ENCODE data around the gene PCDHGB2. TPM values are rescaled to one million over a fixed set of nuclear protein-coding genes. Genes with fewer than 3 reads are reported as not detected.

PCDHGB2 gene
- total RNA-seq = 0.77 and 3.3 TPM in 2 replicates

DNA sequence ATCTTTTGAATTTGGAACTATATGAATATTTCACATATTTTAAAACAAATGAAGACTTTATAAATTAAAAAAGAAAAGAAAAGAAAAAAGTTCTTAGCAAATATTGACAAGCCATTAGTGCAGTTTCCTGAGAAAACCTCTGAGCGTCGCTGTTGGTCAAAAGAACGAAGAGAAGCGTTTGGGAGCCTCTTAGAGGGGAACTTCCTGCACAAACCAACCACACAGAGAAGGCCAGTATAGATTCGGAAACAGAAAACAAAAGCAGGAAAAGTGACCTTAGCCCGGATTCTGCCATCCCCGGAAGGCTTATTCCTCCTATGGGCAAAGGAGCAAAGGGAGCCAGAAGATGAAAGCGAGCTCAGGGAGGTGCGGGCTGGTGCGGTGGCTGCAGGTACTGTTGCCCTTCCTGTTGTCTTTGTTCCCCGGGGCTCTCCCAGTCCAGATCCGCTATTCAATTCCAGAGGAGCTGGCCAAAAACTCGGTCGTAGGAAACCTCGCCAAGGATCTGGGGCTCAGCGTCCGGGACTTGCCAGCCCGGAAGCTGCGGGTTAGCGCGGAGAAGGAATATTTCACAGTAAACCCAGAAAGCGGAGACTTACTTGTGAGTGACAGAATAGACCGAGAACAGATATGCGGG, at the start of gene PCDHGB2:
Gene PCDHGB2 (plus strand): TSS at position 205 of the 637 bp plus-strand sequence. CDS start 142 bp downstream, at position 347.

DNA sequence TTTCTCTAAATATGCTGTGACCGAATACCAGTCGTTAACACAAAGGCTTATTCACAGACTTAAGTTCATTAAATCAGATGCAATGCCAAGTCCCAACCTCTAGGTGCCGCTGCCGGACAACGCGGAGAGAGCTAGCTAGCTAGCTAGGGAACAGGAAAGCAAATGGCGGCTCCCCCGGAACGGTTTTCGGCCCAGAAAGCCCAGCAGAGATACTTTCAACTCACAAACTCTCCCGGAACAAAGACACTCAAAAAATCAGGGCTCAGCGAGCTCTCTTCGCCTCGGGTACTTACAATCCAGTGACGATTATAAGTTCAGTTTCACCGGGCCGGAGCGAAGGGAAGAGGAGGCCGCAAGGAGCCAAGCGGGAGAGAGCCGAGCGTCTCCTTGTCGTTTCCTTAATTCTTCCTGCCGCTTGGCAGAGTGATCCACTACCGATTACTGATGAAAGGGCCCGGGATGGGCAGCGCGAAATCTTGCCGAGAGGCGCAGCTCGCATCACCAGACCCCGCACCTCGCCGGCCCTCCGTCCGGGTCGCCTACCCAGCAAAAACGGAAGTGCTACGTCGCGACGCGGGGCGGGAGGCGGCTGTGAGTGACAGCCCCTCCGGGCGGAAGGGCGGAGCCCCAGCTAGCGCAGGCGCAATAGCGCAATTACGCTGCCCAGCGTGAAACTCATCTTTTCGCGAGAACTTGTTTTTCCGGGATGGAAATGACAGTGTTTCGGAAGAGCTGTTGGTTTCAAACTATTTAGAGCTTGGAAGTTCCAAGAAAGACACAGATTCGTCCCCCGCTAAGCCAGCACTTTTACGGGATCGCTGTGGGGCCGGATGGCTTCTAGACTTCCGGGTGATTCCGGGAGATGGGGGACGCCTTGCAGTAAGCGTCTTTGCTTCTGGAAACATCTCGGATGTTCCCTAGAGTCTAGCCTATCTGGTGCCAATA, 39.3 kb upstream of the PCDHGB2 start, which contains the start of gene TAF7:
Gene TAF7 (minus strand): TSS at position 560 of the 945 bp plus-strand sequence. CDS start 740 bp downstream, outside the sequence.

DNA sequence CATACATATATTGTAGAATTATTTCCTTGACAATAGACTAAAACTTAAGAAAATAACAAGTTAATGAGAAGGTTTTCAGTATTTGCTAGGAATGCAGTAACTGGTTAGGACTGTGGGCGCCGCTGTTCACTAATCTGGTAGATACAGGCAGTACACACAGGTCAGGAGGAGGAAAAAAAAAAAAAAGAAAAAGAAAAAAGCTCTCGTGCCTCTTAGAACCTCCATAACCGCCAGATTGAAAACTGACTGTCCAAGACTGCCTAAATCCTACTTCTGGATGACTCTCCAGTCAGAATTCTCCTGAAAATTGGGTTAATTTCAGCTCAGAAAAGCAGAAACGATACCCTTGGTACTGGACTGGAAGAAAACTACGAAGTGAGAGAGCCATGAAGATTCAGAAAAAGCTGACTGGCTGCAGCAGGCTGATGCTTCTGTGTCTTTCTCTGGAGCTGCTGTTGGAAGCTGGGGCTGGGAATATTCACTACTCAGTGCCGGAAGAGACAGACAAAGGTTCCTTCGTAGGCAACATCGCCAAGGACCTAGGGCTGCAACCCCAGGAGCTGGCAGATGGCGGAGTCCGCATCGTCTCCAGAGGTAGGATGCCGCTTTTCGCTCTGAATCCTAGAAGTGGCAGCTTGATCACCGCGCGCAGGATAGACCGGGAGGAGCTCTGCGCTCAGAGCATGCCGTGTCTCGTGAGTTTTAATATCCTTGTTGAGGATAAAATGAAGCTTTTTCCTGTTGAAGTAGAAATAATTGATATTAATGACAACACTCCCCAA, 29.3 kb upstream of the PCDHGB2 start, which contains the start of gene PCDHGA1:
Gene PCDHGA1 (plus strand): TSS at position 216 of the 782 bp plus-strand sequence.

GRCh38 chr5:141338538-141339306, 21.1 kb upstream of the PCDHGB2 start, which contains the start of gene PCDHGA2:
Gene PCDHGA2 (plus strand): TSS chr5:141338760.

DNA sequence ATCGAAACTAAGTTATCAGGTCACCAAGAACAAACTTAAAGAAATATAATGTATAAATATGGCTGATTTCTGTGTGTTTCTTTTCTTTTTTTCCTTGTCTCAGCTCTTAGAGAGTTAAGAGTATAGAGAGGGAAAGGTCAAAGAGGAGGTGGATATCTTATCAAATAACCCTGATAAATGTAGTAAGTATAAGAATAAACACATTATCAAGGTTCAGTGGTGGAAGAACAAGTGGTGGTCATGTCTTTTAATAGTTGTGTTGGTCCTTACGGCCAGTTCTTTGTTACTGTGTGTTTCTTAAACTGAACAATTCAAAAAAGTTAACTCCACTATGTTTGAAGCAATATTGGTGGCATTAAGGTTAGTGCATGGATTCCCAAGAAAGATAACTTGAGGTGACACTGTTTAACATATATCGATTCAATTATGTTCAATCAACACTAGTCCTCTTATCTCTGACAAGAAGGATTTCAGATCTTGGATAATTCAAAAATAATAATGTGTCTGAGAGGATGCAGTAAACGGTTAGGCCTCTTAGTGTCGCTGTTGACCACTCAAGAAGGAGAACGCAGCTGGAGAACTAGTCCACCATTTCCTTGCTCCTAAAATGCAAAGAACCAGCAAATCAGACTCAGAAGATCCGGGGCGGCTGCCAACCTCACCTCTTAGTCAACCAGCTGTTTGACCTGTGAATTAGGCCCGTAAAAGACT, 16.4 kb upstream of the PCDHGB2 start, which contains the start of gene PCDHGA3:
Gene PCDHGA3 (plus strand): TSS at position 588 of the 711 bp plus-strand sequence. CDS start 205 bp downstream, outside the sequence.

DNA sequence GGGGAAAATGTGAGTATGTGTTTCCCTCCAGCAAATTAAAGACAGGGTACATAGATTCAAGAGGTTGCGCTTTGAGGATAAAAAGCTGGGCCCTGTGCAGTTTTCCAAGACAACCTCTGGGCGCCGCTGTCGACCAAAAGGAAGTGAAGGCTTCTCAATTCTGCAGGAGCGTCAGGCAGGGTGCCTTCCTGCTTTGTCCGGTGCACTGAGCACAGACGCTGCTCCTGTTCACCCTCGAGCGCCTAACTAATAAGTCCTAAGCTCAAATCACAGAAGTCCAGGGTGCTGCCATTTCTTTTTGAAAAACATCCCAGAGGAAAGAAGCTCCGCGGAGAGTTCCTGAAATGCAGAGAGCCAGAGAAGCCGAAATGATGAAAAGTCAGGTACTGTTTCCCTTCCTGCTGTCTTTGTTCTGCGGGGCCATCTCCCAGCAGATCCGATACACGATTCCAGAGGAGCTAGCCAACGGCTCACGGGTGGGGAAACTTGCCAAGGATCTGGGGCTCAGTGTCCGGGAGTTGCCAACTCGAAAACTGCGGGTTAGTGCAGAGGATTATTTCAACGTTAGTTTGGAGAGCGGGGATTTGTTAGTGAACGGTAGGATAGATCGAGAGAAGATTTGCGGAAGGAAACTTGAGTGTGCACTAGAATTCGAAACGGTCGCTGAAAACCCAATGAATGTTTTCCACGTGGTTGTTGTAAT, 9.7 kb upstream of the PCDHGB2 start, which contains the start of gene PCDHGB1:
Gene PCDHGB1 (plus strand): TSS at position 183 of the 703 bp plus-strand sequence. CDS start 162 bp downstream, at position 345.

DNA sequence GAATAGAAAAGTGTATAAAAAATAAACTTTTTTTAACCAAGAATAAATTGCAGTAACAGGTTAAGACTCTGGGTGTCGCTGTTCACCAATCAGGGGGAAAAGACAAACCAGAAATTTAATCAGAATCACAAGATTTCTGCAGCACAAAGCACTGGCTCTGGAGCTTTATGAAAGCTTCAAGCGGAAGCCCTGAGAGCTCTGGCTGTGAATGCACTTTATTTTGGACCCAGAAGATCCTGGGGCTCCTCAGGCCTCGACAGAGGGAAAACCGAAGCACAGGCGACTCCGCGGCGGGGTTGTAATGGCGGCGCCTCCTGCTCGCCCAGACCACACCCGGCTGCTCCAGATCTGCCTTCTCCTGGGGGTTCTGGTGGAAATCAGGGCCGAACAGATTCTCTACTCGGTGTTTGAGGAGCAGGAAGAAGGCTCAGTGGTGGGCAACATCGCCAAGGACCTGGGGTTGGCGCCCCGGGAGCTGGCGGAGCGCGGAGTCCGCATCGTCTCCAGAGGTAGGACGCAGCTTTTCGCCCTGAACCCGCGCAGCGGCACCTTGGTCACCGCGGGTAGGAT, 4.8 kb upstream of the PCDHGB2 start, which contains the start of gene PCDHGA4:
Gene PCDHGA4 (plus strand): TSS at position 122 of the 570 bp plus-strand sequence. CDS start 87 bp downstream, at position 209.

GRCh38 chr5:141363952-141364660, 4.3 kb downstream of the PCDHGB2 start, which contains the start of gene PCDHGA5:
Gene PCDHGA5 (plus strand): TSS chr5:141364162. CDS start chr5:141364331, 169 bp downstream.

DNA sequence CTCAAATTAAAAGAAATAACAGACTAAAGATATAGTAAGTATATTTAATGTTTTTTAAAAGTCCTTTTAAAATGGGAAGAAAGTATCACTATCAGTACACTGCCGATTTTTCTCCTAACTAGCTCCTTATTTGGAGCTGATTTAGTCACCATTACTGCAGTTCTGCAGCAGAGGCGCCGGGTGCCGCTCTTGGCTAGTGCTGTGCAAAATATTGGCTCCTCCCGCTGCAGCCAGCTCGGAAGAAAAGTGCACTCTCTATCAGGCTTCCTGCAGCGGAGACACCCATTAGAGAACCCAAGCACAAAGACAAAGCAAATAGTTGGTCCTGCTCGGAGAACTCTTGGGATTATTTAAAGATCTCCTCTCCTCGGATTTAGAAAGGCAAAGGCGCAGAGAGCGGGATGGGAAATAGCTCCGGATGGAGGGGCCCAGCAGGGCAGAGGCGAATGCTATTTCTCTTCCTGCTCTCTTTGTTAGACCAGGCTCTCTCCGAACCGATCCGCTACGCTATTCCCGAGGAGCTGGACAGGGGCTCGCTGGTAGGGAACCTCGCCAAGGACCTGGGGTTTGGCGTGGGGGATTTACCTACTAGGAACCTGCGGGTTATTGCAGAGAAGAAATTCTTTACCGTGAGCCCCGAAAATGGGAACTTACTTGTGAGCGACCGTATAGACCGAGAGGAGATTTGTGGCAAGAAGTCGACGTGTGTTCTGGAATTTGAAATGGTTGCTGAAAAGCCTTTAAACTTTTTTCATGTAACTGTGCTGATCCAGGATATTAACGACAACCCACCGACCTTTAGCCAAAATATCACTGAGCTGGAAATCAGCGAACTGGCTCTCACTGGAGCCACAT, 10.4 kb downstream of the PCDHGB2 start, which contains the start of gene PCDHGB3:
Gene PCDHGB3 (plus strand): TSS at position 249 of the 855 bp plus-strand sequence. CDS start 153 bp downstream, at position 402.

DNA sequence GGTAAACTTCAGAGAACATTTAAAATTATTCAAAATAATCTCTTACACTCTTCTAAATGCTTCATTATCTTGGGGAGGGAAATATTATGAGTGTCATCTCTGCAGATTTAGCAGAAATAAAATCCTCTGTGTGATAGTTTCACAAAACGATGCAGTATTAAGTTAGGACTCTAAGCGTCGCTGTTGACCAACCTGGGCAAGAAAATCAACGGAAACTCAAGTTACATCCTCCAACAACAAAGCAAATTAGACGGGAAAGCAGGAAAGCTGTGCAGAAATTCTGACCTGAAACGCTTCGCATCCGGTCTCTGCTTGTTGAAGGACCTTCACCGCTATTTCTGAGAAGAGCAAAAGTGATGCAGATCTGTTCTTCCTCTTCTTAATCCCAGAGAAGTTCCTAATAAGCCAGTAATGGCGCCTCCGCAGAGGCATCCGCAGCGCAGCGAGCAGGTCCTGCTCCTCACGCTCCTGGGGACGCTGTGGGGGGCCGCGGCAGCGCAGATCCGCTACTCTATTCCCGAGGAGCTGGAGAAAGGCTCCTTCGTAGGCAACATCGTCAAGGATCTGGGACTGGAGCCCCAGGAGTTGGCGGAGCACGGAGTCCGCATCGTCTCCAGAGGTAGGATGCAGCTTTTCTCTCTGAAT, 14.0 kb downstream of the PCDHGB2 start, which contains the start of gene PCDHGA6:
Gene PCDHGA6 (plus strand): TSS at position 219 of the 645 bp plus-strand sequence. CDS start 193 bp downstream, at position 412.

GRCh38 chr5:141382469-141383294, 22.9 kb downstream of the PCDHGB2 start, which contains the start of gene PCDHGA7:
Gene PCDHGA7 (plus strand): TSS chr5:141382742. CDS start chr5:141382900, 158 bp downstream.

DNA sequence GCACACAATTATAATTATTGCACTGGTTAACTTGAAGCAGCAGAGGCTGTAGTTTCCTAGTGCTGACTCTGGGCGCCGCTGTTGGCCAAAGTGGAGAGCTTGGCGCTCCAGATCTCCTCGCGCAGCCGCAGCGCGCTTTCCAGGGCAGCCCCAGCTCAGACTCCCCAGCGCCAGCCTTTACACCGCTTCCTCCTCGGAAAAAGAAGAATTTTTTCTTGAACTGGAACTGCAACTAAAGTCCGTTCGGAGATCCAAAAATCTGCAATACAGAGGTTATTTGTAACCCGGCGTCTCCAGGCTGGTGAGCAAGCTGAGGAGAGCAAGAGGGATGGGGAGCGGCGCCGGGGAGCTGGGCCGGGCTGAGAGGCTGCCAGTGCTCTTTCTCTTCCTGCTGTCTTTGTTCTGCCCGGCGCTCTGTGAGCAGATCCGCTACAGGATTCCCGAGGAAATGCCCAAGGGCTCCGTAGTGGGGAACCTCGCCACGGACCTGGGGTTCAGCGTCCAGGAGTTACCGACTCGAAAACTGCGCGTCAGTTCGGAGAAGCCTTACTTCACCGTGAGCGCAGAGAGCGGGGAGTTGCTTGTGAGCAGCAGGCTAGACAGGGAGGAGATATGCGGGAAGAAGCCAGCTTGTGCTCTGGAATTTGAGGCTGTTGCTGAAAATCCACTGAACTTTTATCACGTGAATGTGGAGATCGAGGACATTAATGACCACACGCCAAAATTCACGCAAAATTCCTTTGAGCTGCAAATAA, 27.9 kb downstream of the PCDHGB2 start, which contains the start of gene PCDHGB4:
Gene PCDHGB4 (plus strand): TSS at position 142 of the 755 bp plus-strand sequence. CDS start 187 bp downstream, at position 329.

DNA sequence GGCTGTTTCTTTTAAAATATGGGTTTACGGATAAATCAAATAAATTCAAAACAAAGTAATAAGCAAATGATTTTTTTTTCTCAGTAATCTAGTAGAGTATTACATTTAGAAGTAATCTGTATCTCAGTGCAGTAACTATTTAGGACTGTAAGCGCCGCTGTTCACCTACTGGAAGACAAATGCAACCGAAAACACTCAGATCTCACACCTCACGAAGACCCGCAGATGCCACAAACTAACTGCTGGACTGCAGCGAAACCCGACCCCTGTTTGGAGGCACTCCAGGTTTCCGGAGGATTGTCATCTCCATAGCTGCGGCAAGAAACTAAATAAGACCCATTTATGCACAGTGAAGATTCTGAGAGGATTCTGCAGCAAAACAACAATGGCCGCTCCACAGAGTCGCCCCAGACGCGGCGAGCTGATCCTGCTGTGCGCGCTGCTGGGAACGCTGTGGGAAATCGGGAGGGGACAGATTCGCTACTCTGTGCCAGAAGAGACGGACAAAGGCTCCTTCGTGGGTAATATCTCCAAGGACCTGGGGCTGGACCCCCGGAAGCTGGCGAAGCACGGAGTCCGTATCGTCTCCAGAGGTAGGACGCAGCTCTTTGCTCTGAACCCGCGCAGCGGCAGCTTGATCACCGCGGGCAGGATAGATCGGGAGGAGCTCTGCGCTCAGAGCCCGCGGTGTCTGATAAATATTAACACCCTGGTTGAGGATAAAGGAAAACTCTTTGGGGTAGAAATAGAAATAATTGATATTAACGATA, 32.8 kb downstream of the PCDHGB2 start, which contains the start of gene PCDHGA8:
Gene PCDHGA8 (plus strand): TSS at position 205 of the 770 bp plus-strand sequence. CDS start 181 bp downstream, at position 386.

